Motor neuron (in vitro differentiated cells): ENCODE data around the gene RAB7A. TPM values are rescaled to one million over a fixed set of nuclear protein-coding genes. Genes with fewer than 3 reads are reported as not detected.

Experiments
- ATAC-seq, 8 experiments: fragments of 200-7000 bp; cut with Tn5 transposase; replicated peaks in 6 of 8; 2 replicates each; pipeline ENCODE4 v1.8.0; 2021; ENCODE audit warnings: mild to moderate bottlenecking in 8 of 8, moderate library complexity in 8 of 8
- H3K27ac ChIP-seq, 2 donors: fragments of 250-450 bp; sonication (Bioruptor Pico); 2 replicates each; pipeline ENCODE4 v1.9.0; 2021; ENCODE audit warnings: antibody characterized with exemption in 2 of 2, mild to moderate bottlenecking in 2 of 2, moderate library complexity in 1 of 2
- H3K4me1 ChIP-seq, 2 donors: fragments of 250-450 bp; sonication (Bioruptor Pico); replicated peaks in 1 of 2; 2 replicates each; pipeline ENCODE4 v1.6.1; 2021; ENCODE audit warnings: antibody characterized with exemption in 2 of 2, mild to moderate bottlenecking in 2 of 2, moderate library complexity in 1 of 2
- H3K4me3 ChIP-seq, 5 donors: fragments of 250-450 bp; sonication (Bioruptor Pico); 2 replicates each; pipeline ENCODE4 v1.9.0; 2021; ENCODE audit warnings: antibody characterized with exemption in 5 of 5, mild to moderate bottlenecking in 5 of 5, moderate library complexity in 4 of 5
- WGBS, 10 experiments: fragments of 450-650 bp; shearing (Covaris generic); methylation state at CpG; one replicate each; pipeline ENCODE4 v1.0.0; 2022; 5-methylcytosine and 5-hydroxymethylcytosine counted together
- in situ Hi-C, 9 experiments: fragments of 400-800 bp; cut with MboI; loops; one replicate each; pipeline ENCODE4 v1.15.0; 2021; ENCODE audit warnings: low sequenced_read_pairs in 9 of 9, low pct_unique_long_range_greater_than_20kb in 2 of 9; ENCODE audit not compliant: unreplicated experiment in 9 of 9
- total RNA-seq, 8 experiments: library from RNA; unstranded; fragments of 300-600 nt; gene quantifications; 2 replicates each; pipeline versions ENCODE4 v1.2.3 to v1.2.4, GENCODE V29; 2022

RAB7A gene
- total RNA-seq, 8 experiments from 2014 or later = 33.4 to 133 (median 65.4) TPM

- Histone ChIP-seq H3K4me1 (no peaks in the 10 kb centered on the region), H3K27ac (no peak overlapping the region), H3K4me3 (no peak overlapping the region)
- ATAC-seq = peak in 3 of 8 experiments; percentile 65 to 85 (median 72)
- 66 to 97% (median 92%) methylated on average over 3 to 11 of the region's 12 CpGs for WGBS, 10 experiments
- in situ Hi-C loops = loop anchor here in 1 of 9 experiments (25.0 kb wide), 1 partner anchor 100 kb away; no protein-coding TSS in a partner anchor
Measured at GRCh38 chr3:128787256-128788253, 61.6 kb downstream of the RAB7A start.

GRCh38 chr3:128788268-128788869 is 62.4 kb downstream of the RAB7A start:
- H3K27ac ChIP-seq = no peak overlapping the region
- WGBS, 10 experiments = 80 to 100% (median 100%) methylated on average over 1 to 5 of the region's 5 CpGs
- H3K4me3 ChIP-seq = no peak overlapping the region
- in situ Hi-C loops = loop anchor here in 1 of 9 experiments (25.0 kb wide), 1 partner anchor 101 kb away; no protein-coding TSS in a partner anchor
- ATAC-seq = no peak
- no peaks in the 10 kb centered on the region for H3K4me1 ChIP-seq

GRCh38 chr3:128794067-128794768 is 68.2 kb downstream of the RAB7A start:
- whole genome bisulfite sequencing, 10 experiments = 33 to 100% (median 87%) methylated on average over 1 to 2 of the region's 2 CpGs; no CpG with 5 or more reads in 2 of the 10 experiments
- Histone ChIP-seq H3K27ac (no peak overlapping the region), H3K4me3 (no peak overlapping the region), H3K4me1 (no peaks in the 10 kb centered on the region)
- in situ Hi-C loops = loop anchor here in 1 of 9 experiments (25.0 kb wide), 1 partner anchor 107 kb away; no protein-coding TSS in a partner anchor
- peak in 6 of 8 experiments; percentile 12 to 54 (median 38) for ATAC-seq

- peak; percentile 86 to 100 (median 96) for ATAC-seq
- in situ Hi-C loops = loop anchor here in 1 of 9 experiments (25.0 kb wide), 1 partner anchor 108 kb away; no protein-coding TSS in a partner anchor
- no peak overlapping the region for H3K4me3 ChIP-seq
- no peak overlapping the region for H3K27ac ChIP-seq
- H3K4me1 ChIP-seq = no peaks in the 10 kb centered on the region
- WGBS, 10 experiments = 31 to 85% (median 57%) methylated on average over 3 to 6 of the region's 8 CpGs; no CpG with 5 or more reads in 1 of the 10 experiments
Measured at GRCh38 chr3:128794770-128795649, 69.0 kb downstream of the RAB7A start.

GRCh38 chr3:128799653-128800052 is 73.7 kb downstream of the RAB7A start:
- H3K4me3 ChIP-seq = no peak overlapping the region
- H3K4me1 ChIP-seq = no peaks in the 10 kb centered on the region
- H3K27ac ChIP-seq = no peak overlapping the region
- WGBS, 10 experiments = 0 to 100% (median 91%) methylated on average over 1 of the region's 1 CpG; no CpG with 5 or more reads in 3 of the 10 experiments
- in situ Hi-C loops = loop anchor here in 1 of 9 experiments (25.0 kb wide), 1 partner anchor 112 kb away; no protein-coding TSS in a partner anchor
- ATAC-seq = no peak

GRCh38 chr3:128800241-128801187 is 74.5 kb downstream of the RAB7A start:
- Histone ChIP-seq H3K4me1 (no peaks in the 10 kb centered on the region), H3K27ac (no peak overlapping the region), H3K4me3 (no peak overlapping the region)
- ATAC-seq = no peak
- in situ Hi-C loops = no loop called here
- WGBS, 10 experiments = 79 to 100% (median 95%) methylated on average over 1 to 7 of the region's 9 CpGs

- WGBS, 10 experiments = 69 to 100% (median 87%) methylated on average over 1 to 2 of the region's 2 CpGs
- H3K27ac ChIP-seq = no peak overlapping the region
- no peak for ATAC-seq
- in situ Hi-C loops = no loop called here
- H3K4me3 ChIP-seq = no peak overlapping the region
- no peaks in the 10 kb centered on the region for H3K4me1 ChIP-seq
Measured at GRCh38 chr3:128801779-128802380, 75.9 kb downstream of the RAB7A start.

- in situ Hi-C loops = no loop called here
- no peak overlapping the region for H3K4me3 ChIP-seq
- H3K4me1 ChIP-seq = no peaks in the 10 kb centered on the region
- no peak for ATAC-seq
- H3K27ac ChIP-seq = no peak overlapping the region
Measured at GRCh38 chr3:128803307-128803706, 77.3 kb downstream of the RAB7A start.

- in situ Hi-C loops = no loop called here
- H3K4me1 ChIP-seq = no peaks in the 10 kb centered on the region
- 30 to 100% (median 79%) methylated on average over 1 to 5 of the region's 5 CpGs for WGBS, 10 experiments
- peak in 7 of 8 experiments; percentile 37 to 98 (median 67) for ATAC-seq
- H3K27ac ChIP-seq = no peak overlapping the region
- no peak overlapping the region for H3K4me3 ChIP-seq
Measured at GRCh38 chr3:128804017-128804810, 78.2 kb downstream of the RAB7A start.

- no peak for ATAC-seq
- in situ Hi-C loops = no loop called here
- H3K4me3 ChIP-seq = no peak overlapping the region
- no peaks in the 10 kb centered on the region for H3K4me1 ChIP-seq
- WGBS, 10 experiments = 93 to 100% (median 100%) methylated on average over 1 to 5 of the region's 5 CpGs; no CpG with 5 or more reads in 3 of the 10 experiments
- no peak overlapping the region for H3K27ac ChIP-seq
Measured at GRCh38 chr3:128804811-128805155, 78.8 kb downstream of the RAB7A start.
